Esophagus mucosa (tissue), 1 donor: Measurements from ENCODE around the gene EPHX1. TPM values are rescaled to one million over a fixed set of nuclear protein-coding genes. Genes with fewer than 3 reads are reported as not detected.
A peak's percentile ranks its signal among the peaks of the same experiment; 100 is the strongest.
"Not testable (repeated sequence)": the region's sequence is repeated elsewhere in the genome, so short reads cannot be mapped to it uniquely, and the experiment has no call there.

Experiments used
- ATAC-seq: fragments of 200-7000 bp; cut with Tn5 transposase; one replicate; pipeline ENCODE4 v1.9.1; 2020
- total RNA-seq: library from RNA; stranded (reverse); gene quantifications from one replicate; pipeline ENCODE4 v1.2.4, GENCODE V29; 2023
- donor health status: DM: yes; HTN: yes; CAD: no.

The EPHX1 gene
- total RNA-seq, 1 donor from 2014 or later = 89.7 TPM

- peak; percentile 3 for ATAC-seq
These were observed 7.0 kb downstream of the EPHX1 start for GRCh38 chr1:225816643-225817538.

GRCh38 chr1:225817611-225818061 is 7.7 kb downstream of the EPHX1 start:
- ATAC-seq = peak; percentile 91

- ATAC-seq = no peak
These were observed 8.3 kb downstream of the EPHX1 start for GRCh38 chr1:225818229-225818628.

- no peak for ATAC-seq
These were observed 9.6 kb downstream of the EPHX1 start for GRCh38 chr1:225819346-225820192.

- no peak for ATAC-seq
These were observed 10.7 kb downstream of the EPHX1 start for GRCh38 chr1:225820522-225821120.

DNA sequence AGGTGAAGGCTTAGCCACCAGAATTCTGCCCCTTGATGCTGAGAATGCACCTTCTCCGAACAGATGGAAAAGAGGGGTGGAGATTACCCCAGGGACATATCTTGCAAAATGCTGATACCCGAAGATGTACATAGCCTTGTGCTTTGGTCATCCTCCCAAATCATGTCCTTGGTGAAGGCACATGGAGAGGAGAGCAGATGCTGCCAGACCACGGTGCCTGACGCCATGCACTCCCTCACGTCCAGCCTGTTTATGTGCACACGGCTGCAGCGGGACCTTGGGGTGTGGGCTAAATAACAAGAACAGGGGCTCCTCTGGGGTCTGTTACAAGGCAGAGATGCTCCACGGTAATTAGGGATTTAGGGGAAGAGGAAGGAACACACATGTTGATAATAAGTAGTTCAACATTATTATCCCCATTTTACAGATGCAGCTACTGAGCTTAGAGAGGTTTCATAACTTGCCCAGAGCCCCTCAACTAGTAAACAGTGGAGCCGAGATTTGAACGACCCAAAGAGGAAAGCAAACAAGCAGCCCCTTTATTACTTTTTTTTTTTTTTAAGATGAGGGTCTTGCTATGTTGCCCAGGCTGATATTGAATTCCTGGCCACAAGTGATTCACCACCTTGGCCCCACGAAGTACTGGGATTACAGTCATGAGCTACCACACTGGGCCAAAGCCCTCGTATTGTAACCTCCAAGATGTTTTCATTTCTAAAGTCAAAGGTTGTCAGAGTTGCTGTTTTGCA is 12.9 kb downstream of the EPHX1 start:
- no peak for ATAC-seq

- no peak for ATAC-seq
These were observed 13.9 kb downstream of the EPHX1 start for GRCh38 chr1:225823811-225824261.

- ATAC-seq = no peak
These were observed 14.6 kb downstream of the EPHX1 start for GRCh38 chr1:225824533-225824941.

- no peak for ATAC-seq
These were observed 15.2 kb downstream of the EPHX1 start for GRCh38 chr1:225825078-225825477.

DNA sequence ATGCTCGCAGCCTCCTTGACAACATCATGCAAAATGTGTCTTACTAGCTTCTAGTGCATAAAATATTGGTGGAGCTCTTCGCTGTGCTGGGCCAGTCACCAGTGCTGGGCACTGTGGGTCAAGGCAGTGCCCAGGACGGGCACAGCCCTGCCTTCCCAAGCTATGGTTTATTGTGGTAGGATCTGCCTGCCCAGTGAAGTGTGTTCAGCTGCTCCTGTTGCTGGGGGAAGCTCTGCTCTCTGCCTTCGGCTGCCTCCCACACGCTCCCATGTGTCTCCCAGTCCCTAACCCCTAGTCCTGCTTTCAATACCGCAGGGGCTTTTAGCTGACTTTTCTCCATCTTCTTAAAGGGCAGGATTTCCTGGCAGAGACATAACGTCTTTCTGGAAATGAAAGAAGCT is 15.7 kb downstream of the EPHX1 start:
- no peak for ATAC-seq

- ATAC-seq = no peak
These were observed 17.2 kb downstream of the EPHX1 start for GRCh38 chr1:225827076-225827475.

DNA sequence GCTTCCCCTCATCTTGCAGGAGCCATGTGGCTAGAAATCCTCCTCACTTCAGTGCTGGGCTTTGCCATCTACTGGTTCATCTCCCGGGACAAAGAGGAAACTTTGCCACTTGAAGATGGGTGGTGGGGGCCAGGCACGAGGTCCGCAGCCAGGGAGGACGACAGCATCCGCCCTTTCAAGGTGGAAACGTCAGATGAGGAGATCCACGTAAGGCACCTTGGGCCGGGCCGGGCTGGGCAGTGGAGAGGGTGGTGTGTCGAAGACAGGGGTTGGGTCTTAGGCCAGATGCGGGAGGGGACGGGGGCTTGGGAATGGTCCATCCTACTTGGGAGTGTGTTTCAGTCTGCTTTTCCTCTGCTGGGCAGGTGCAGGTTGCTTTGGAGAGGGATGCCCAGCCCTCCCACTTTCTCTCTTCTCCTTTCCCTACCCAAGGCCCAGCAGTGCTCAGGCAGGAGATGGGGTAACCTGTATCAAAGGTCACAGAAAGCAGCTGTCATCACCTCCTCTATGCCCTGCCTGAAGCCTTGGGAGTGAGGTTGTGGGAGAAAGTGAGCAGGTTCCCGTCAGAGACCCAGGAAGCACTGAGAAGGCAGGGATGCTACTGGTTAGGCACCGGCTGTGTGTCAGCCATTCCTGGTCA is 18.9 kb downstream of the EPHX1 start:
- ATAC-seq = no peak

GRCh38 chr1:225830841-225831240 is 20.9 kb downstream of the EPHX1 start:
- ATAC-seq = no peak

GRCh38 chr1:225834417-225835329 is 24.7 kb downstream of the EPHX1 start:
- no peak for ATAC-seq

DNA sequence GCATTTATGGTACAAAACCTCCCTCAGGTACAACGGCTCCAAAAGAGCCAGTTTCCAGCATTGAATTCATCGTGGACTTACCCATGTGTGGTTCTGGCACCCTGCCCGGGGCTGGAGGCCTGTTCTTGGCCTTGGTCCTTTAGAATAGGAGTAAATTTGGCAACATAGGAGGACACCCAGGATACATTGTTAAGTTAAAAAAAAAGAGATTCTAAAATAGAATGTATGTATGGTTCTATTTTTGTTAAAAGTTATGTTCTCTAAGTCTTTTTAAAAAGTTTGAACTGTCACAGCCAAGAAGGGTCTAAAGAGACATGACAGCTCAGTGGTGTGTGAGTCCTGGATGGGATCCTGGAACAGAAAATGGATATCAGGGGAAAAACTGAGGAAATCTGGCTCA is 25.9 kb downstream of the EPHX1 start:
- no peak for ATAC-seq

GRCh38 chr1:225836296-225836695 is 26.4 kb downstream of the EPHX1 start:
- not testable (repeated sequence) for ATAC-seq

DNA sequence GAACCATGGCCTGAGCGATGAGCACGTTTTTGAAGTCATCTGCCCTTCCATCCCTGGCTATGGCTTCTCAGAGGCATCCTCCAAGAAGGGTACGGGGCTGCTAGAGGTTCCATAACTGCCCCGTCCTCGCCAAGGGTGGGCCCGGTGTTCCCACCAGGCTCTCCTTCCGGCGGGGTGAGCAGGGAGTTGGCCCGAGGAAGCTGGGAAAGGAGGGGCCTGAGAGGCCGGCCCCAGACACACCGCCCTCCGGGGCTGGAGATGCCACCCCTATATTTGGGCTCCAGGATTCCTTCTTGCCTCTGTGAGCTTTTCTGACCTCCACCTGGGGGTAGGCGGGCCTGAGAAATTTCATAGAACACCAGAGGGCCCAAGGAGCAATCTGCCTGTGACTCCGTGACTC is 28.9 kb downstream of the EPHX1 start:
- no peak for ATAC-seq

GRCh38 chr1:225840223-225840610 is 30.3 kb downstream of the EPHX1 start:
- no peak for ATAC-seq

- ATAC-seq = no peak
These were observed 30.8 kb downstream of the EPHX1 start for GRCh38 chr1:225840713-225841112.

DNA sequence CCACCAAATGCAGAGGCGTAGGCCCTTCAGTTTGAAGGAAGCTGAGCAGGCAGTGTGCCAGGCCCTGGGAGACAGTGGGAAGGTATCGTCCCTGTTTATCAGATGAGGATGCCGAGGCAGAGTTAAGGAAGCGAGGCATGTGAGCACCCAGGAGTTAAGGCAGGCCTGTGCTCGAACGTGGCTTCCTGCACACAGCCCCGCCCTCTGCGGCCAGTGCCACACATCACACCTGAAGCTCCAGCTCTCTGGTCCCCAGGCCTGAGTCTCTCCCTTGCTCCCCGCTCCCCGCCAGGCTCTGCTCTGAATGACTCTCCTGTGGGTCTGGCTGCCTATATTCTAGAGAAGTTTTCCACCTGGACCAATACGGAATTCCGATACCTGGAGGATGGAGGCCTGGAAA is 32.1 kb downstream of the EPHX1 start:
- ATAC-seq = no peak
